Osteocyte (in vitro differentiated cells): ENCODE measurements around the gene RBM43. TPM values are rescaled to one million over a fixed set of nuclear protein-coding genes. Genes with fewer than 3 reads are reported as not detected.

ENCODE experiments used
- DNase-seq: peaks from one replicate; pipeline ENCODE4 v3.0.0; 2021; ENCODE audit warnings: mixed read lengths; ENCODE audit not compliant: unreplicated experiment; ENCODE audit errors: extremely low spot score
- H3K27ac Mint-ChIP-seq: one replicate; pipeline ENCODE4 v1.8.0; 2021; ENCODE audit warnings: mild to moderate bottlenecking, mixed read lengths; ENCODE audit not compliant: unreplicated experiment
- H3K27me3 Mint-ChIP-seq: one replicate; pipeline ENCODE4 v1.8.0; 2021; ENCODE audit warnings: mixed read lengths; ENCODE audit not compliant: unreplicated experiment
- H3K36me3 Mint-ChIP-seq: one replicate; pipeline ENCODE4 v1.8.0; 2021; ENCODE audit warnings: mixed read lengths; ENCODE audit not compliant: unreplicated experiment
- H3K4me1 Mint-ChIP-seq: one replicate; pipeline ENCODE4 v1.8.0; 2021; ENCODE audit warnings: mixed read lengths; ENCODE audit not compliant: unreplicated experiment
- H3K4me3 Mint-ChIP-seq: one replicate; pipeline ENCODE4 v1.8.0; 2021; ENCODE audit warnings: mild to moderate bottlenecking, moderate library complexity, mixed read lengths; ENCODE audit not compliant: unreplicated experiment
- H3K9me3 Mint-ChIP-seq: one replicate; pipeline ENCODE4 v1.8.0; 2021; ENCODE audit warnings: mixed read lengths; ENCODE audit not compliant: unreplicated experiment
- CTCF ChIP-seq: fragments of 200-600 bp; sonication (generic); IDR thresholded peaks from 2 replicates; pipeline ENCODE4 v1.5.0; 2021; ENCODE audit warnings: antibody characterized with exemption, mild to moderate bottlenecking, moderate library complexity
- total RNA-seq: library from RNA; stranded (reverse); gene quantifications from 2 replicates; pipeline ENCODE4 v1.2.1, GENCODE V29; 2021

Gene RBM43
- total RNA-seq, 1 donor from 2014 or later = 5.0 TPM

DNA sequence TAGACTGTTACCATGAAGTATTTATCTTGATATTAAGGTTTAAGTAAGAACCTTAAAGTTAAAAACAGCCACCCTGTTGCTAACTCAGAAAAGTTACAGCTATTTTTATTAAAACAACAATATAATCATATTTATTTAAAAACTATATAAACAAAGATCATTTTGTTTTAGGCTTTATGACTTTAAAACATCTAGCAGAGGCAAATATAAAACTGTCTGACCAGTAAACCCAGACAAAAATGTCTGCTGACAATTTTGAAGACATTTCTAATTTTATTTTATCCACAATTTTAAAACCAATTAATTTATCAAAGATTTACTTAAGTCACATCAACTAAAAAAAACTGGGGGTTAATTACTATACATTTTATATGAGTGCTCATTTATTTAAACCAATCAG, 14.2 kb downstream of the RBM43 start:
- peaks cover 30% of the 10 kb centered on the region for H3K36me3 Mint-ChIP-seq
- TF ChIP-seq CTCF = no peak
- H3K27me3 Mint-ChIP-seq = no peaks in the 10 kb centered on the region
- H3K27ac Mint-ChIP-seq = no peak overlapping the region
- DNase-seq = no peak
- no peak overlapping the region for H3K4me3 Mint-ChIP-seq
- peaks cover 12% of the 10 kb centered on the region for H3K9me3 Mint-ChIP-seq
- H3K4me1 Mint-ChIP-seq = peaks cover 19% of the 10 kb centered on the region

- H3K9me3 Mint-ChIP-seq = peaks cover 12% of the 10 kb centered on the region
- no peak for DNase-seq
- no peak for TF ChIP-seq CTCF
- no peak overlapping the region for H3K4me3 Mint-ChIP-seq
- peaks cover 30% of the 10 kb centered on the region for H3K36me3 Mint-ChIP-seq
- H3K27me3 Mint-ChIP-seq = no peaks in the 10 kb centered on the region
- H3K27ac Mint-ChIP-seq = no peak overlapping the region
- peaks cover 6% of the 10 kb centered on the region for H3K4me1 Mint-ChIP-seq
Measured at GRCh38 chr2:151246152-151246551, 15.5 kb downstream of the RBM43 start.

DNA sequence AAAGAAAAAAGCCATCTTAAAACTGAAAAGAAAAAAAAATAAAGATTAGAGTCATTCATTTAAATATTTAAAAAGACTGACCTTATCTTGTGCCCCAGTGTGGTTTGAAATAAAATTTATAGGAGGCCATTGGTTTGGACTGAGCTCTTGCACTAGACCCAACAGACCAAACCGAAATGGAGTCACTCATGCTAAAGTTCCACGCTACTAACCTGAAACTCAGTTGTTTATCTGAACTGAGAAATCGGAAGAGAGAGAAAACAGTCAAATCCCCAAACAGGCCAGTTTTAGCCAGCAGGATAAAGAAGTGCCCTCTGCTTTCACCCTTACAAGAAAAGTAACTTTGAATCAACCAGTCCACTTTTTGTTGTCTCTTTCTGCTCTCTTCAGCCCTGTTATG, 18.2 kb downstream of the RBM43 start:
- TF ChIP-seq CTCF = no peak
- Mint-ChIP-seq H3K27ac (no peak overlapping the region), H3K4me1 (peaks cover 6% of the 10 kb centered on the region), H3K9me3 (peaks cover 6% of the 10 kb centered on the region), H3K36me3 (peaks cover 13% of the 10 kb centered on the region), H3K27me3 (no peaks in the 10 kb centered on the region), H3K4me3 (no peak overlapping the region)
- DNase-seq = no peak

GRCh38 chr2:151241224-151241623, 20.4 kb downstream of the RBM43 start:
- no peak for DNase-seq
- Mint-ChIP-seq H3K4me3 (no peak overlapping the region), H3K4me1 (peaks cover 8% of the 10 kb centered on the region), H3K27me3 (no peaks in the 10 kb centered on the region), H3K36me3 (peaks cover 7% of the 10 kb centered on the region), H3K9me3 (no peaks in the 10 kb centered on the region), H3K27ac (no peak overlapping the region)
- TF ChIP-seq CTCF = no peak

- Mint-ChIP-seq H3K9me3 (no peaks in the 10 kb centered on the region), H3K27me3 (no peaks in the 10 kb centered on the region), H3K27ac (no peak overlapping the region), H3K4me1 (peaks cover 8% of the 10 kb centered on the region), H3K4me3 (no peak overlapping the region), H3K36me3 (peaks cover 2% of the 10 kb centered on the region)
- TF ChIP-seq CTCF = no peak
- DNase-seq = no peak
Measured at GRCh38 chr2:151240433-151240832, 21.2 kb downstream of the RBM43 start.
